Retinal pigment epithelial cell (primary cell): ENCODE data around the gene DUSP8.
"Not testable (repeated sequence)": the region's sequence is repeated elsewhere in the genome, so short reads cannot be mapped to it uniquely, and the experiment has no call there.

ENCODE experiments used
- DNase-seq: peaks from one replicate; pipeline ENCODE4 v3.0.0-alpha.2; 2010; ENCODE audit warnings: low read depth
- H3K4me3 ChIP-seq: 2 replicates; pipeline ENCODE4 v1.5.1; 2011; ENCODE audit warnings: mild to moderate bottlenecking, low read length, control low read depth, moderate library complexity
- CTCF ChIP-seq: conservative IDR thresholded peaks from 2 replicates; pipeline ENCODE4 v1.5.1; 2011; ENCODE audit warnings: low read depth, low read length, control low read depth, inconsistent platforms

Gene DUSP8

DNA sequence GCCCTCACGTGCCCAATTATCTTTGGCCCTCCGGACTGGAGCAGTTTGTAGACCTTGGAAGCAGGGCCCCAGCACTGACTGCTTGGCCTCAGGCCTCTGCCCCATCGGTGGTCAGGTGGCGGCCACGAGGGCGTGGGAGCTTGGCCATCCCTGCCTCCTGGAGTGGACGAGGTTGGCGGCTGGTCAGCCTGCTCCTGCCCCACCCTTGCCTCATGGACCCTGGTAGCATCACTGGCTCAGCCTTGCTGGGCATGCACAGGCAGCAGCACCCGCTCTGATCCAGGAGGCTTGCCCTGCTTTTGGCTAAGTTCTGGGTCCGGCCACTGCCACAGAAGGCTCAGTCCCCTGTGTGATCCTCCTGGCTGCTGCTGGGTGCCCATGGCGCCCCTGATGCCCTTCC is 32.1 kb upstream of the DUSP8 start:
- no peak for TF ChIP-seq CTCF
- H3K4me3 ChIP-seq: no peak overlapping the region

DNA sequence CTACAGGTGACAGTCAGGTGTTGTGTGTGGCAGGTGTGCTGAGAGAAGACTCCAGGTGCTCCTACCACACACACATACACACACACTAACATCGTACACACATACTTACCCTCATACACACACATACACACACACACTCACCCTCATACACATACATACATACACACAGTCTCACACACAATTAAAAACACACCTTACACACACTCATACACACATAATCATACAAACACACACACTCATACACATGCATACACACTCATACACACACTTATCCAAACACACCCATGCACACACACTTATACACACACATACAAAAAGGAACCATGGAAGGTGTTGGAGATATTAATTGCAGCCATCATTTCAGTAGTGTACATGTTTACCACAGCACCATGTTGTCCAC is 31.6 kb upstream of the DUSP8 start:
- no peak overlapping the region for H3K4me3 ChIP-seq
- DNase-seq: no peak
- TF ChIP-seq CTCF: no peak

More for the DNA sequence above, 32.1 kb upstream of the DUSP8 start:
- DNase-seq: no peak

DNA sequence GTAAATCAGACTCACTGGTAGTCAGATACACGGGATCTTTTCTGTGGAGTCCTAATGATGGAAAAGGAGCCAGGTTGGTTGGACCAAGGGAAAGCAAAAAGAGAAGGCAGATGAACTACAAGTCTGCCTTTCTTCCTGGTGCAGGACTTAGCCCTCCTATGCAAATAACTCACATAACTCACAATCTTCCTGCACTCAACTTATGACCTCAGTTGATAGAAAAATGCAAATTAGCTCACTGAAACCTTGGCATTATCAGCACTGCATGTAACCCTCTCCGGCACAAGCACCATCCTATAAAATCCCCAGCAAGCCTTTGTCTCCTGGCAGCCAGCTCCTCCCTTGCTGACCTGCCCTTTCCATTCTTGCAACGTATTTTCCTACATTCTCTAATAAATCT is 29.6 kb upstream of the DUSP8 start:
- DNase-seq, H3K4me3 ChIP-seq: not testable (repeated sequence)

DNA sequence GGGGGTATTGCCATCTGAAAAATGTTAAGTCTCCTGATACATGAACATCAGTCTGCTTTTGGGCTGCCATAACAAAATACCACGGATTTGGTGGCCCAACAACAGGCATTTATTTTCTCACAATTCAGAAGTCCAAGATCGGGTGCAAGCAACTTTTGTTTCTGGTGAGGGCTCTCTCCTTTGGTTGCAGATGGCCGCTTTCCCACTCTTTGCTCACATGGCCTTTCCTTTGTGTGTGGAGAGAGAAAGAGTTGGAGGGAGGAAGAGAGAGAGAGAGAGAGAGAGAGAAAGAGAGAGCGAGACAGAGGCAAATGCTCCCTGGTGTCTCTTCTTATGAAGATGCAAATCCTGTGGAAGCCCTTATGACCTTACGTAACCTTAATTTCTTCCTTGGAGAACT is 28.6 kb upstream of the DUSP8 start:
- no peak for DNase-seq
- no peak for TF ChIP-seq CTCF

GRCh38 chr11:1598816-1599215 is 26.7 kb upstream of the DUSP8 start:
- no peak for TF ChIP-seq CTCF
- no peak overlapping the region for H3K4me3 ChIP-seq
- DNase-seq: no peak

More for the DNA sequence above, 28.6 kb upstream of the DUSP8 start:
- no peak overlapping the region for H3K4me3 ChIP-seq

DNA sequence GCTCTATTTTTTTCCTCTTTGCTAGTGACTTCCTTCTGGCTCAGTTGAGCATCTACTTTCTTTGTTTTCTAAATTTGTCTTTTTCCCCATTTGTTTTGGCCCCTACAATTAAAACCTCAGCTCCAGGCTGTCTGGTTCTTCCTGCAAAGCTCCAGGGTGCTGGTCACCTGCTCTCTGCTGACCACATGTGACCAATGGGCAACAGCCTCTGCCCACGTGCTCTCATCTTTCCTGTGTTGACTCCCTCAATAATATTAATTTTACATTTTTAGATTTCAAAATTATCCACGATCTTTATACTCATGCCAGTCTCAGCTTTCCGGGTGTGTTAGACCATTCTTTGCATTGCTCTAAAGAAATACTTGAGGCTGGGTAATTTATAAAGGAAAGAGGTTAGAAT is 26.3 kb upstream of the DUSP8 start:
- not testable (repeated sequence) for H3K4me3 ChIP-seq, DNase-seq

DNA sequence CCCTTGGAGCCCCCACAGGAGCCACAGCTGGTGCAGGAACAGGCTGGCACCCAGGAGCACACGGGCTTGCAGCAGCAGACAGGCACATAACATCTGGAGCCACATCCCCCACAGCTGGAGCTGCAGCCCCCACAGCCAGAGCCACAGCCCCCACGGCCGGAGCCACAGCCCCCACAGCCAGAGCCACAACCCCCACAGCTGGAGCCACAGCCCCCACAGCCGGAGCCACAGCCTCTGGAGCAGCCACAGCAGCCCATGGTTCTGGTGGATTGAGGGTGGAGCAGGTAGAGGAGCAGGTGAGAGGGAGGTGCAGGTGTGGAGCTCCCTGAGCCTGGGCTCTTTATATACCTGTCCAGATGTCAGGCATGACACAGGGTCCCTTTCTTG is 25.9 kb upstream of the DUSP8 start, which contains the start of gene KRTAP5-2:
Gene KRTAP5-2, minus strand, starts transcription at position 301 of the 387 bp plus-strand sequence. Its CDS starts 44 bp downstream, at position 257.
- no peak within 1 kb of the TSS for H3K4me3 ChIP-seq
- DNase-seq: no peak
- TF ChIP-seq CTCF: no peak

DNA sequence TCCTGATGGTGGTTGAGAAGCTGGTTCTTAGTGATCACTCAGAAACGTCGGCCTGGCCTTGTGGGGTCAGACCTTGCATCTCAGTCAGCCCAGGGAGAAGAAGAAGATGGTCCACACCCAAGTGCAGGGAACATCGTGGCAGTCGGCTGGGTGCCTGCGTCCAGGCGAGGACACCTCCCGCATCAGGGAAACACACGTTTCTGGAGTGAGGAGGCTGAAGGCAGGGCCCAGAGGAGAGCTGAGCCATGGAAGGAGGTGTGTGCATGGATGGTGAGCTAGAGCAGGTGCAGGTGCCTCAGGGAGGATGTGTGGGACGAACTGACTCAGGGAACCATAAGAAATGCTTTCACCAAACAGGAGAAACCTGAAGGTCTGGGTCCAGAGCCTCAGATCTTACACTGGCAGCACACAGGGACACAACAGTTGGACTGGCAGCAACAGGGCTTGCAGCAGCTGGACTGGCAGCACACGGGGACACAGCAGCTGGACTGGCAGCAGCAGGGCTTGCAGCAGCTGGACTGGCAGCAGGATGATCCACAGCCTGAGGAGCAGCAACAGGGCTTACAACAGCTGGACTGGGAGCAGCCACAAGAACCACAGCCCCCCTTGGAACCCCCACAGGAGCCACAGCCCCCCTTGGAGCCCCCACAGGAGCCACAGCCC is 25.4 kb upstream of the DUSP8 start:
- DNase-seq: no peak
- no peak overlapping the region for H3K4me3 ChIP-seq
- no peak for TF ChIP-seq CTCF

DNA sequence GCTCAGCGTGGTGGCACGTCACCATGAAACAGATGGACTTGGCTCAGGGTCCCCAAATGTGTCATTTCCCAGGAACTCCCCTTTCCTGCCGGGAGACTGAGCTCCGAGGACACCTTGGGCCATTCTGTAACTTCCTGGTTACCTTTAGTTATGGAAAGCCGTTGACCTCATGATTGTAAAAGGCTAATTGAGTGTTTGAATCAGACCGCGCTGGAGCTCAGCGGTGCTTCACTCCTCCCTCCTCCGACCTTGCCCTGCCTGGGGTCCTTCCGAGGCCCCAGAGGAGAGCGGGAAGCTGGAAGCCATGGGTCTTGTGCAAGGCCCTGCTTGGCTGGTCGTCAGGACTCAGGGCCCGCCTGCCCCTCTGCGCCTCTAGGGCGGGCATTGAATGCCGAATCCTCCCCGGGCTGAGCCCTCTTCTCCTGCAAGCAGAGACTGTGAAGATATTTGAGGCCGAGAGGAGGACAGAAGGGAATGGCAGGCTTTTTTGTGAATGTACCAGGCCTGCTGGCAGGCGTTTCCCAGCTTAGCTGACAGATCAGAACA is 24.6 kb upstream of the DUSP8 start:
- not testable (repeated sequence) for H3K4me3 ChIP-seq, DNase-seq

DNA sequence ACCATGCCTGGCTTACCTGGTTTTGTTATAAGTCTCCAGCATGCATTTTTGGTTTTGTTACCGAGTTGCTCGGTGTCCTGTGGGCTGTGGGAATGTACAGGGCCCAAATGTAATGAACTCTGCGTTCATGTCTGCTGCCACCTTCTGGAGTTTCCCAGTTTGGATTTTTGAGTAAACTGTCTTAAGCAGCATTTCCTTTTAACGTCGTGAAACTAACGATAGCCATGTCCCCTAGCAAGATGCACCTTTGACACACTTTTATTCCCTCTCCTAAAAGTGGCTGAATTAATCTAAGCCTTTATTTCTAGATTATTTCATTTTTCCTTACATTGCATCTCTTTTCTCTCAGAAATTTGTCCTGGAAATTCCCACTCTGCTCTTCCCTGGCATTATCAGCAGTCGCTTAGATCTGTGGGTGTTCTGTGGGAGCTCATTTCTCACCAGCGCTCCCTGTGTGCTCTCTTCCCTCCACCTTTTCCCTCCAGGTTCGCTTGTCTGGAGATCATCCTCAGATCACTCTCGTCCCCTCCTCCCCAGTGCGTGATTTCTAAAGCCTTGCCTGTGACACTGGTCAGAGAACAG is 24.0 kb upstream of the DUSP8 start:
- not testable (repeated sequence) for H3K4me3 ChIP-seq, DNase-seq
